Measurements from ENCODE around the gene LGMN. TPM values are rescaled to one million over a fixed set of nuclear protein-coding genes. Genes with fewer than 3 reads are reported as not detected.

The LGMN gene
- total and polyA plus RNA-seq, 2 of the 13 experiments (the other 11 are each of a cell fraction or from before 2014, with no cell fraction given): 28.9 to 76.4 TPM

- TF ChIP-seq, protein P1, sequence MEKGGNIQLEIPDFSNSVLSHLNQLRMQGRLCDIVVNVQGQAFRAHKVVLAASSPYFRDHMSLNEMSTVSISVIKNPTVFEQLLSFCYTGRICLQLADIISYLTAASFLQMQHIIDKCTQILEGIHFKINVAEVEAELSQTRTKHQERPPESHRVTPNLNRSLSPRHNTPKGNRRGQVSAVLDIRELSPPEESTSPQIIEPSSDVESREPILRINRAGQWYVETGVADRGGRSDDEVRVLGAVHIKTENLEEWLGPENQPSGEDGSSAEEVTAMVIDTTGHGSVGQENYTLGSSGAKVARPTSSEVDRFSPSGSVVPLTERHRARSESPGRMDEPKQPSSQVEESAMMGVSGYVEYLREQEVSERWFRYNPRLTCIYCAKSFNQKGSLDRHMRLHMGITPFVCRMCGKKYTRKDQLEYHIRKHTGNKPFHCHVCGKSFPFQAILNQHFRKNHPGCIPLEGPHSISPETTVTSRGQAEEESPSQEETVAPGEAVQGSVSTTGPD (CRISPR knock-in tag; IDR thresholded peaks at IDR 0.05): no peak
- TF ChIP-seq, protein P2, sequence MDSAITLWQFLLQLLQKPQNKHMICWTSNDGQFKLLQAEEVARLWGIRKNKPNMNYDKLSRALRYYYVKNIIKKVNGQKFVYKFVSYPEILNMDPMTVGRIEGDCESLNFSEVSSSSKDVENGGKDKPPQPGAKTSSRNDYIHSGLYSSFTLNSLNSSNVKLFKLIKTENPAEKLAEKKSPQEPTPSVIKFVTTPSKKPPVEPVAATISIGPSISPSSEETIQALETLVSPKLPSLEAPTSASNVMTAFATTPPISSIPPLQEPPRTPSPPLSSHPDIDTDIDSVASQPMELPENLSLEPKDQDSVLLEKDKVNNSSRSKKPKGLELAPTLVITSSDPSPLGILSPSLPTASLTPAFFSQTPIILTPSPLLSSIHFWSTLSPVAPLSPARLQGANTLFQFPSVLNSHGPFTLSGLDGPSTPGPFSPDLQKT (CRISPR knock-in tag; IDR thresholded peaks at IDR 0.05; ENCODE audit: borderline replicate concordance): no peak
- TF ChIP-seq SOX13 (IDR thresholded peaks at IDR 0.05): no peak
- peak in 1 of 2 experiments; percentile 20; a peak in 1 of 4 replicates for TF ChIP-seq SOX13 (CRISPR knock-in tag; conservative IDR thresholded peaks at IDR 0.05 in 1 of 2, IDR thresholded peaks at IDR 0.05 in 1 of 2)
- TF ChIP-seq, protein P3, sequence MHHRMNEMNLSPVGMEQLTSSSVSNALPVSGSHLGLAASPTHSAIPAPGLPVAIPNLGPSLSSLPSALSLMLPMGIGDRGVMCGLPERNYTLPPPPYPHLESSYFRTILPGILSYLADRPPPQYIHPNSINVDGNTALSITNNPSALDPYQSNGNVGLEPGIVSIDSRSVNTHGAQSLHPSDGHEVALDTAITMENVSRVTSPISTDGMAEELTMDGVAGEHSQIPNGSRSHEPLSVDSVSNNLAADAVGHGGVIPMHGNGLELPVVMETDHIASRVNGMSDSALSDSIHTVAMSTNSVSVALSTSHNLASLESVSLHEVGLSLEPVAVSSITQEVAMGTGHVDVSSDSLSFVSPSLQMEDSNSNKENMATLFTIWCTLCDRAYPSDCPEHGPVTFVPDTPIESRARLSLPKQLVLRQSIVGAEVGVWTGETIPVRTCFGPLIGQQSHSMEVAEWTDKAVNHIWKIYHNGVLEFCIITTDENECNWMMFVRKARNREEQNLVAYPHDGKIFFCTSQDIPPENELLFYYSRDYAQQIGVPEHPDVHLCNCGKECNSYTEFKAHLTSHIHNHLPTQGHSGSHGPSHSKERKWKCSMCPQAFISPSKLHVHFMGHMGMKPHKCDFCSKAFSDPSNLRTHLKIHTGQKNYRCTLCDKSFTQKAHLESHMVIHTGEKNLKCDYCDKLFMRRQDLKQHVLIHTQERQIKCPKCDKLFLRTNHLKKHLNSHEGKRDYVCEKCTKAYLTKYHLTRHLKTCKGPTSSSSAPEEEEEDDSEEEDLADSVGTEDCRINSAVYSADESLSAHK (CRISPR knock-in tag; IDR thresholded peaks at IDR 0.05; ENCODE audit: borderline replicate concordance): no peak
- TF ChIP-seq ZNF83 (CRISPR knock-in tag; IDR thresholded peaks at IDR 0.05; ENCODE audit: borderline replicate concordance): peak; percentile 46; the same call in 1 of the 2 replicates
- TF ChIP-seq, protein P4, sequence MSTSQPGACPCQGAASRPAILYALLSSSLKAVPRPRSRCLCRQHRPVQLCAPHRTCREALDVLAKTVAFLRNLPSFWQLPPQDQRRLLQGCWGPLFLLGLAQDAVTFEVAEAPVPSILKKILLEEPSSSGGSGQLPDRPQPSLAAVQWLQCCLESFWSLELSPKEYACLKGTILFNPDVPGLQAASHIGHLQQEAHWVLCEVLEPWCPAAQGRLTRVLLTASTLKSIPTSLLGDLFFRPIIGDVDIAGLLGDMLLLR (CRISPR knock-in tag; IDR thresholded peaks at IDR 0.05): peak; percentile 89
- TF ChIP-seq, protein P5, sequence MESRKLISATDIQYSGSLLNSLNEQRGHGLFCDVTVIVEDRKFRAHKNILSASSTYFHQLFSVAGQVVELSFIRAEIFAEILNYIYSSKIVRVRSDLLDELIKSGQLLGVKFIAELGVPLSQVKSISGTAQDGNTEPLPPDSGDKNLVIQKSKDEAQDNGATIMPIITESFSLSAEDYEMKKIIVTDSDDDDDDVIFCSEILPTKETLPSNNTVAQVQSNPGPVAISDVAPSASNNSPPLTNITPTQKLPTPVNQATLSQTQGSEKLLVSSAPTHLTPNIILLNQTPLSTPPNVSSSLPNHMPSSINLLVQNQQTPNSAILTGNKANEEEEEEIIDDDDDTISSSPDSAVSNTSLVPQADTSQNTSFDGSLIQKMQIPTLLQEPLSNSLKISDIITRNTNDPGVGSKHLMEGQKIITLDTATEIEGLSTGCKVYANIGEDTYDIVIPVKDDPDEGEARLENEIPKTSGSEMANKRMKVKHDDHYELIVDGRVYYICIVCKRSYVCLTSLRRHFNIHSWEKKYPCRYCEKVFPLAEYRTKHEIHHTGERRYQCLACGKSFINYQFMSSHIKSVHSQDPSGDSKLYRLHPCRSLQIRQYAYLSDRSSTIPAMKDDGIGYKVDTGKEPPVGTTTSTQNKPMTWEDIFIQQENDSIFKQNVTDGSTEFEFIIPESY (CRISPR knock-in tag; IDR thresholded peaks at IDR 0.05): 0 out of 2 replicates have a peak, but pooled peaks have one; percentile 20
- TF ChIP-seq MXD1 (CRISPR knock-in tag; IDR thresholded peaks at IDR 0.05): peak; percentile 91
- TF ChIP-seq ZNF24 (IDR thresholded peaks at IDR 0.05): no peak
- no peak; the same call in none of the 2 replicates for TF ChIP-seq ZNF205 (CRISPR knock-in tag; IDR thresholded peaks at IDR 0.05)
- 0 out of 2 replicates have a peak, but pooled peaks have one; percentile 18 for TF ChIP-seq HOXD1 (CRISPR knock-in tag; IDR thresholded peaks at IDR 0.05)
- TF ChIP-seq NCOA1 (CRISPR knock-in tag; IDR thresholded peaks at IDR 0.05): no peak
- TF ChIP-seq ZNF430 (CRISPR knock-in tag; IDR thresholded peaks at IDR 0.05): no peak
- TF ChIP-seq HNRNPUL1 (IDR thresholded peaks at IDR 0.05; ENCODE audit: low read depth, low read length): no peak
- TF ChIP-seq, protein P6, sequence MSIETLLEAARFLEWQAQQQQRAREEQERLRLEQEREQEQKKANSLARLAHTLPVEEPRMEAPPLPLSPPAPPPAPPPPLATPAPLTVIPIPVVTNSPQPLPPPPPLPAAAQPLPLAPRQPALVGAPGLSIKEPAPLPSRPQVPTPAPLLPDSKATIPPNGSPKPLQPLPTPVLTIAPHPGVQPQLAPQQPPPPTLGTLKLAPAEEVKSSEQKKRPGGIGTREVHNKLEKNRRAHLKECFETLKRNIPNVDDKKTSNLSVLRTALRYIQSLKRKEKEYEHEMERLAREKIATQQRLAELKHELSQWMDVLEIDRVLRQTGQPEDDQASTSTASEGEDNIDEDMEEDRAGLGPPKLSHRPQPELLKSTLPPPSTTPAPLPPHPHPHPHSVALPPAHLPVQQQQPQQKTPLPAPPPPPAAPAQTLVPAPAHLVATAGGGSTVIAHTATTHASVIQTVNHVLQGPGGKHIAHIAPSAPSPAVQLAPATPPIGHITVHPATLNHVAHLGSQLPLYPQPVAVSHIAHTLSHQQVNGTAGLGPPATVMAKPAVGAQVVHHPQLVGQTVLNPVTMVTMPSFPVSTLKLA (IDR thresholded peaks at IDR 0.05): peak; percentile 94
- TF ChIP-seq TCF7 (IDR thresholded peaks at IDR 0.05; ENCODE audit: low read depth): no peak
- TF ChIP-seq RFXAP (CRISPR knock-in tag; IDR thresholded peaks at IDR 0.05; ENCODE audit: borderline replicate concordance): peak; percentile 76; the same call in 1 of the 2 replicates
These were observed 45.5 kb upstream of the LGMN start, which contains the start of gene GOLGA5 (continued) for GRCh38 chr14:92793709-92794546.
